Measurements from ENCODE around the gene RBL1. TPM values are rescaled to one million over a fixed set of nuclear protein-coding genes. Genes with fewer than 3 reads are reported as not detected.
"Not testable (repeated sequence)": the region's sequence is repeated elsewhere in the genome, so short reads cannot be mapped to it uniquely, and the experiment has no call there.

The RBL1 gene
- total and polyA plus RNA-seq, 8 donors: 9.8 to 15.4 (median 12.7) TPM

GRCh38 chr20:37020636-37021035 is 75.2 kb downstream of the RBL1 start:
- Histone ChIP-seq H3K4me3 (no peak overlapping the region), H3K9me3 (no peaks in the 10 kb centered on the region), H3K4me1 (no peaks in the 10 kb centered on the region), H3K27ac (no peak overlapping the region), H3K36me3 (peaks cover 0 to 57% of the 10 kb centered on the region in 2 donors), H3K27me3 (no peaks in the 10 kb centered on the region)
- TF ChIP-seq, protein P1, sequence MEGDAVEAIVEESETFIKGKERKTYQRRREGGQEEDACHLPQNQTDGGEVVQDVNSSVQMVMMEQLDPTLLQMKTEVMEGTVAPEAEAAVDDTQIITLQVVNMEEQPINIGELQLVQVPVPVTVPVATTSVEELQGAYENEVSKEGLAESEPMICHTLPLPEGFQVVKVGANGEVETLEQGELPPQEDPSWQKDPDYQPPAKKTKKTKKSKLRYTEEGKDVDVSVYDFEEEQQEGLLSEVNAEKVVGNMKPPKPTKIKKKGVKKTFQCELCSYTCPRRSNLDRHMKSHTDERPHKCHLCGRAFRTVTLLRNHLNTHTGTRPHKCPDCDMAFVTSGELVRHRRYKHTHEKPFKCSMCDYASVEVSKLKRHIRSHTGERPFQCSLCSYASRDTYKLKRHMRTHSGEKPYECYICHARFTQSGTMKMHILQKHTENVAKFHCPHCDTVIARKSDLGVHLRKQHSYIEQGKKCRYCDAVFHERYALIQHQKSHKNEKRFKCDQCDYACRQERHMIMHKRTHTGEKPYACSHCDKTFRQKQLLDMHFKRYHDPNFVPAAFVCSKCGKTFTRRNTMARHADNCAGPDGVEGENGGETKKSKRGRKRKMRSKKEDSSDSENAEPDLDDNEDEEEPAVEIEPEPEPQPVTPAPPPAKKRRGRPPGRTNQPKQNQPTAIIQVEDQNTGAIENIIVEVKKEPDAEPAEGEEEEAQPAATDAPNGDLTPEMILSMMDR (IDR thresholded peaks at IDR 0.05): no peak
- intact Hi-C loops (cut with DNase I): no loop called here
- DNase-seq (no peak), ATAC-seq (no peak)

DNA sequence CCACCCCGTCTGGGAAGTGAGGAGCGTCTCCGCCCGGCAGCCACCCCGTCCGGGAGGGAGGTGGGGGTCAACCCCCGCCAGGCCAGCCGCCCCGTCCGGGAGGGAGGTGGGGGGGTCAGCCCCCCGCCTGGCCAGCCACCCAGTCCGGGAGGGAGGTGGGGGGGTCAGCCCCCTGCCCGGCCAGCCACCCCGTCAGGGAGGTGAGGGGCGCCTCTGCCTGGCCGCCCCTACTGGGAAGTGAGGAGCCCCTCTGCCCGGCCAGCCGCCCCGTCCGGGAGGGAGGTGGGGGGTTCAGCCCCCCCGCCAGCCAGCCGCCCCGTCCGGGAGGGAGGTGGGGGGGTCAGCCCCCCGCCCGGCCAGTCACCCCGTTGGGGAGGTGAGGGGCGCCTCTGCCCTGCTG is 83.2 kb downstream of the RBL1 start:
- H3K4me3 ChIP-seq; H3K27ac ChIP-seq; ATAC-seq; intact Hi-C loops (cut with DNase I); DNase-seq; H3K9me3 ChIP-seq; H3K27me3 ChIP-seq: not testable (repeated sequence)
- peaks cover 0 to 21% of the 10 kb centered on the region in 2 donors for H3K4me1 ChIP-seq
- H3K36me3 ChIP-seq: peaks cover 0 to 22% of the 10 kb centered on the region in 2 donors

DNA sequence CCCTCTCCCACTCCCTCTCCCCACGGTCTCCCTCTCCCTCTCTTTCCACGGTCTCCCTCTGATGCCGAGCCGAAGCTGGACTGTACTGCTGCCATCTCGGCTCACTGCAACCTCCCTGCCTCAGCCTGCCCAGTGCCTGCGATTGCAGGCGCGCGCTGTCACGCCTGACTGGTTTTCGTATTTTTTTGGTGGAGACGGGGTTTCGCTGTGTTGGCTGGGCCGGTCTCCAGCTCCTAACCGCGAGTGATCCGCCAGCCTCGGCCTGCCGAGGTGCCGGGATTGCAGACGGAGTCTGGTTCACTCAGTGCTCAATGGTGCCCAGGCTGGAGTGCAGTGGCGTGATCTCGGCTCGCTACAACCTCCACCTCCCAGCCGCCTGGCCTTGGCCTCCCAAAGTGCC is 83.9 kb downstream of the RBL1 start:
- intact Hi-C loops (cut with DNase I); H3K27me3 ChIP-seq; H3K4me3 ChIP-seq; H3K9me3 ChIP-seq; DNase-seq; ATAC-seq; H3K27ac ChIP-seq: not testable (repeated sequence)
- peaks cover 0 to 28% of the 10 kb centered on the region in 2 donors for H3K4me1 ChIP-seq
- H3K36me3 ChIP-seq: peaks cover 0 to 14% of the 10 kb centered on the region in 2 donors

DNA sequence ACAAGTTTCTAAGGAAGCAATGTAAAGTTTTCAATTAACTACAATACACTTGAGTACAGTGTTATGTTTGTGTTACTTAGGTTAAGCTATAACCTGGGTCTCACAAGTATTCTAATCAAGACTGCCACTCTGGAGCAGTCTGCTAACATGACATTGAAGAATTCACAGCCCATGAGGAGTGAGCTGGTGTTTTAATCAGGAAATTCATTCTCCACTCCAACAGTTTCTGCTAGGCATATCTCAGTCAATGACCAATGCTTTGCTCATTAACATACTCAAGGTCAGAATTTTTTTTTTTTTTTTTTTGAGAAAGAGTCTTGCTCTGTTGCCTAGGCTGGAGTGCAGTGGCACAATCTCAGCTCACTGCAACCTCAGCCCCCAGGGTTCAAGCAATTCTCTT is 84.7 kb downstream of the RBL1 start:
- no peak for ATAC-seq
- Histone ChIP-seq H3K9me3 (no peaks in the 10 kb centered on the region), H3K36me3 (peaks cover 0 to 14% of the 10 kb centered on the region in 2 donors), H3K27ac (no peak overlapping the region), H3K27me3 (no peaks in the 10 kb centered on the region), H3K4me1 (peaks cover 0 to 35% of the 10 kb centered on the region in 2 donors), H3K4me3 (no peak overlapping the region)
- peak in 1 of 4 donors; percentile 7 for DNase-seq
- TF ChIP-seq, protein P1 (IDR thresholded peaks at IDR 0.05): no peak
- intact Hi-C loops (cut with DNase I): no loop called here

DNA sequence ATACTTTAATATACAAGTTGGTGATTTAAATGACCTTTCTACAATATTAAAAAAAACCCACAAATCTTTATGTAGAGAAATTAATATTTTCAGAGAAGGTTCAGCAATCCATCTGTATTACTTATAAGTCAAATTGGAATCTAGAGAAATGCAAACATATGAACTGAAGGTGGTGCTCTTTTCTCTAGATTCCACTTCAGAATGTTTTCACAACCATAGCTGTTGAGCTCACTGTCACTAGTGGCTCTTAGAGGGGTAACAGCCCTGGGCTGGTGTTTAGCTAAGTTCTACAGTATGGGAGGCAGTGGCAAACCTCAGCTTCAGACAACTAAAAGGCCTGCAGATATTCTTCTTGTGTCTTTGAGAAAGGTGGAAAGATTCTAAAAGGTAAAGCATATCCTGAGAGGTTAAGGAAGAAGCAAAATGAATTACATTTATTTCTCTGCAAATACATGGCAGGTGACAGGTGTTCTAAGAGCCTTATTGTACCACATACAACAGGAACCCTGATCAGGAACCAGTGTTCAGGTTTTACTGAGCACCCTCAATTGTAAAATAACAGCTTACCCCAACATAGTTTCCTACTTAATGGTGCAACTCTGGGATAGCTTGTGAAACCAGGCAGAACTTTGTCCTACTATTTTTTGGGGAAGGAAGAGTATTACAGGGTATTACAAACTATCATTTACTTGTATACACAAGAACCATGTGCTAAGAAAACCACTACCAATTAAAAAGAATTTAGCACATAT is 87.7 kb downstream of the RBL1 start:
- Histone ChIP-seq H3K4me1 (peaks cover 0 to 40% of the 10 kb centered on the region in 2 donors), H3K27ac (peak overlapping the region in 1 of 2 donors; percentile 82), H3K4me3 (no peak overlapping the region), H3K36me3 (peaks cover 0 to 11% of the 10 kb centered on the region in 2 donors), H3K9me3 (no peaks in the 10 kb centered on the region), H3K27me3 (no peaks in the 10 kb centered on the region)
- DNase-seq (peak in 1 of 4 donors; percentile 7), ATAC-seq (peak; percentile 86)
- intact Hi-C loops (cut with DNase I): no loop called here
- TF ChIP-seq, protein P1 (IDR thresholded peaks at IDR 0.05): no peak

- H3K27me3 ChIP-seq; intact Hi-C loops (cut with DNase I); H3K9me3 ChIP-seq; H3K4me3 ChIP-seq: not testable (repeated sequence)
- peaks cover 0 to 40% of the 10 kb centered on the region in 2 donors for H3K4me1 ChIP-seq
- peaks cover 0 to 18% of the 10 kb centered on the region in 2 donors for H3K36me3 ChIP-seq
- H3K27ac ChIP-seq: peak overlapping the region; percentile 26 to 71
- DNase-seq: peak in 1 of 4 donors; percentile 10
- peak; percentile 77 for ATAC-seq
Observed at GRCh38 chr20:37005062-37005942, 90.5 kb downstream of the RBL1 start.

- H3K27me3 ChIP-seq; H3K27ac ChIP-seq; ATAC-seq; intact Hi-C loops (cut with DNase I); H3K4me3 ChIP-seq; DNase-seq; H3K4me1 ChIP-seq; H3K9me3 ChIP-seq: not testable (repeated sequence)
- peaks cover 0 to 26% of the 10 kb centered on the region in 2 donors for H3K36me3 ChIP-seq
Observed at GRCh38 chr20:37001634-37002033, 94.2 kb downstream of the RBL1 start.

DNA sequence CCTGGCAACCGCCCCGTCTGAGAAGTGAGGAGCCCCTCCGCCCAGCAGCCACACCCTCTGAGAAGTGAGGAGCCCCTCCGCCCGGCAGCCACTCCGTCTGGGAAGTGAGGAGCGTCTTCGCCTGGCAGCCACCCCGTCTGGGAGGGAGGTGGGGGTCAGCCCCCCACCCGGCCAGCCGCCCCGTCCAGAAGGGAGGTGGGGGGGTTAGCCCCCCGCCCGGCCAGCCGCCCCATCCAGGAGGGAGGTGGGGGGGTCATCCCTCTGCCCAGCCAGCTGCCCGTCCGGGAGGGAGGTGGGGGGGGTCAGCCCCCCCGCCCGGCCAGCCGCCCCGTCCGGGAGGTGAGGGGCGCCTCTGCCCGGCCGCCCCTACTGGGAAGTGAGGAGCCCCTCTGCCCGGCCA is 95.6 kb downstream of the RBL1 start:
- H3K9me3 ChIP-seq; H3K4me3 ChIP-seq; DNase-seq; H3K4me1 ChIP-seq; intact Hi-C loops (cut with DNase I); ATAC-seq; H3K27me3 ChIP-seq; H3K27ac ChIP-seq: not testable (repeated sequence)
- H3K36me3 ChIP-seq: peaks cover 0 to 28% of the 10 kb centered on the region in 2 donors

All from left lung (tissue), 10 donors.